ENCODE measurements around the gene SRRM5.
A peak's percentile ranks its signal among the peaks of the same experiment; 100 is the strongest.

The SRRM5 gene

GRCh38 chr19:43605875-43606568 is 5.9 kb upstream of the SRRM5 start:
- DNase-seq, result no peak
- no peak overlapping the region for H4K8ac ChIP-seq (ENCODE audit: low read depth, low read length)
- no peak overlapping the region for H3K23ac ChIP-seq (ENCODE audit: low read length)
- H3K18ac ChIP-seq (ENCODE audit: low read length), result no peak overlapping the region
- no peaks in the 10 kb centered on the region for H3K4me1 ChIP-seq (ENCODE audit: control insufficient read depth, low read depth, low read length)
- no peak overlapping the region for H4K5ac ChIP-seq (ENCODE audit: low read length)
- no peak overlapping the region for H3K56ac ChIP-seq (ENCODE audit: low read length)
- no peak overlapping the region for H2BK5ac ChIP-seq (ENCODE audit: low read length)
- no peaks in the 10 kb centered on the region for H3K36me3 ChIP-seq (ENCODE audit: control insufficient read depth, insufficient read depth, low read length)
- H2AK5ac ChIP-seq (ENCODE audit: low read length), result no peak overlapping the region
- no peaks in the 10 kb centered on the region for H3K79me2 ChIP-seq (ENCODE audit: control insufficient read depth, insufficient read depth, low read length)
- no peak overlapping the region for H3K4me3 ChIP-seq (ENCODE audit: low read length)
- no peak overlapping the region for H3K4me2 ChIP-seq (ENCODE audit: low read length)
- no peak overlapping the region for H3K9ac ChIP-seq (ENCODE audit: low read length)
- no peak overlapping the region for H2BK15ac ChIP-seq (replicated peaks; ENCODE audit: low read depth)
- no peak overlapping the region for H3K27ac ChIP-seq (ENCODE audit: low read depth, low read length)
- no peaks in the 10 kb centered on the region for H3K27me3 ChIP-seq (ENCODE audit: insufficient read depth, low read length, poor library complexity)
- H2BK120ac ChIP-seq (ENCODE audit: low read depth, low read length), result no peak overlapping the region
- H3K79me1 ChIP-seq (ENCODE audit: low read length), result no peaks in the 10 kb centered on the region
- whole genome bisulfite sequencing (ENCODE audit: extremely low coverage, insufficient coverage, low lambda C conversion rate), result no CpG with 5 or more reads among the region's 7 CpGs
- H3K4ac ChIP-seq (ENCODE audit: low read depth, low read length), result no peak overlapping the region

GRCh38 chr19:43606569-43607229 is 5.2 kb upstream of the SRRM5 start:
- H3K23ac ChIP-seq (ENCODE audit: low read length), result no peak overlapping the region

GRCh38 chr19:43607238-43608205 is 4.4 kb upstream of the SRRM5 start:
- WGBS (ENCODE audit: extremely low coverage, insufficient coverage, low lambda C conversion rate), result no CpG with 5 or more reads among the region's 28 CpGs
- H2BK5ac ChIP-seq (ENCODE audit: low read length), result no peak overlapping the region
- H3K4me3 ChIP-seq (ENCODE audit: low read length), result no peak overlapping the region
- no peak overlapping the region for H3K23ac ChIP-seq (ENCODE audit: low read length)
- no peaks in the 10 kb centered on the region for H3K79me1 ChIP-seq (ENCODE audit: low read length)
- H2BK120ac ChIP-seq (ENCODE audit: low read depth, low read length), result no peak overlapping the region
- H3K9ac ChIP-seq (ENCODE audit: low read length), result no peak overlapping the region
- no peaks in the 10 kb centered on the region for H3K4me1 ChIP-seq (ENCODE audit: control insufficient read depth, low read depth, low read length)
- no peak overlapping the region for H3K4ac ChIP-seq (ENCODE audit: low read depth, low read length)
- no peak for DNase-seq
- no peak overlapping the region for H4K8ac ChIP-seq (ENCODE audit: low read depth, low read length)
- H3K27me3 ChIP-seq (ENCODE audit: insufficient read depth, low read length, poor library complexity), result no peaks in the 10 kb centered on the region
- H4K5ac ChIP-seq (ENCODE audit: low read length), result no peak overlapping the region
- H3K18ac ChIP-seq (ENCODE audit: low read length), result no peak overlapping the region
- no peaks in the 10 kb centered on the region for H3K36me3 ChIP-seq (ENCODE audit: control insufficient read depth, insufficient read depth, low read length)
- no peak overlapping the region for H3K4me2 ChIP-seq (ENCODE audit: low read length)
- H3K79me2 ChIP-seq (ENCODE audit: control insufficient read depth, insufficient read depth, low read length), result no peaks in the 10 kb centered on the region
- H2AK5ac ChIP-seq (ENCODE audit: low read length), result no peak overlapping the region
- H3K56ac ChIP-seq (ENCODE audit: low read length), result no peak overlapping the region
- no peak overlapping the region for H3K27ac ChIP-seq (ENCODE audit: low read depth, low read length)
- no peak overlapping the region for H2BK15ac ChIP-seq (replicated peaks; ENCODE audit: low read depth)

More at GRCh38 chr19:43606569-43607229, 5.2 kb upstream of the SRRM5 start:
- H3K4me3 ChIP-seq (ENCODE audit: low read length), result no peak overlapping the region
- no peak overlapping the region for H2BK15ac ChIP-seq (replicated peaks; ENCODE audit: low read depth)
- no peak overlapping the region for H3K18ac ChIP-seq (ENCODE audit: low read length)
- H3K56ac ChIP-seq (ENCODE audit: low read length), result no peak overlapping the region
- no peak overlapping the region for H4K5ac ChIP-seq (ENCODE audit: low read length)
- no peak overlapping the region for H3K9ac ChIP-seq (ENCODE audit: low read length)
- H3K4me1 ChIP-seq (ENCODE audit: control insufficient read depth, low read depth, low read length), result no peaks in the 10 kb centered on the region
- H2AK5ac ChIP-seq (ENCODE audit: low read length), result no peak overlapping the region
- no peak overlapping the region for H3K4me2 ChIP-seq (ENCODE audit: low read length)
- H3K79me1 ChIP-seq (ENCODE audit: low read length), result no peaks in the 10 kb centered on the region
- H3K79me2 ChIP-seq (ENCODE audit: control insufficient read depth, insufficient read depth, low read length), result no peaks in the 10 kb centered on the region
- H3K27me3 ChIP-seq (ENCODE audit: insufficient read depth, low read length, poor library complexity), result no peaks in the 10 kb centered on the region
- H3K27ac ChIP-seq (ENCODE audit: low read depth, low read length), result no peak overlapping the region
- no CpG with 5 or more reads among the region's 7 CpGs for WGBS (ENCODE audit: extremely low coverage, insufficient coverage, low lambda C conversion rate)
- H4K8ac ChIP-seq (ENCODE audit: low read depth, low read length), result no peak overlapping the region
- H2BK120ac ChIP-seq (ENCODE audit: low read depth, low read length), result no peak overlapping the region
- H3K4ac ChIP-seq (ENCODE audit: low read depth, low read length), result no peak overlapping the region
- H3K36me3 ChIP-seq (ENCODE audit: control insufficient read depth, insufficient read depth, low read length), result no peaks in the 10 kb centered on the region
- no peak overlapping the region for H2BK5ac ChIP-seq (ENCODE audit: low read length)
- DNase-seq, result no peak

- Histone ChIP-seq H3K27ac (ENCODE audit: low read depth, low read length) (no peak overlapping the region), H2BK15ac (replicated peaks; ENCODE audit: low read depth) (no peak overlapping the region), H4K8ac (ENCODE audit: low read depth, low read length) (no peak overlapping the region), H3K56ac (ENCODE audit: low read length) (no peak overlapping the region), H4K5ac (ENCODE audit: low read length) (no peak overlapping the region), H3K9ac (ENCODE audit: low read length) (no peak overlapping the region), H2BK120ac (ENCODE audit: low read depth, low read length) (no peak overlapping the region), H3K36me3 (ENCODE audit: control insufficient read depth, insufficient read depth, low read length) (no peaks in the 10 kb centered on the region), H3K27me3 (ENCODE audit: insufficient read depth, low read length, poor library complexity) (no peaks in the 10 kb centered on the region), H2AK5ac (ENCODE audit: low read length) (no peak overlapping the region), H3K4me1 (ENCODE audit: control insufficient read depth, low read depth, low read length) (no peaks in the 10 kb centered on the region), H3K4me3 (ENCODE audit: low read length) (no peak overlapping the region), H3K79me2 (ENCODE audit: control insufficient read depth, insufficient read depth, low read length) (no peaks in the 10 kb centered on the region), H3K18ac (ENCODE audit: low read length) (no peak overlapping the region), H2BK5ac (ENCODE audit: low read length) (no peak overlapping the region), H3K79me1 (ENCODE audit: low read length) (no peaks in the 10 kb centered on the region), H3K4me2 (ENCODE audit: low read length) (no peak overlapping the region), H3K4ac (ENCODE audit: low read depth, low read length) (no peak overlapping the region), H3K23ac (ENCODE audit: low read length) (no peak overlapping the region)
- no peak for DNase-seq
- WGBS (ENCODE audit: extremely low coverage, insufficient coverage, low lambda C conversion rate), result no CpG with 5 or more reads among the region's 7 CpGs
These were observed 2.0 kb upstream of the SRRM5 start for GRCh38 chr19:43609872-43610271.

DNA sequence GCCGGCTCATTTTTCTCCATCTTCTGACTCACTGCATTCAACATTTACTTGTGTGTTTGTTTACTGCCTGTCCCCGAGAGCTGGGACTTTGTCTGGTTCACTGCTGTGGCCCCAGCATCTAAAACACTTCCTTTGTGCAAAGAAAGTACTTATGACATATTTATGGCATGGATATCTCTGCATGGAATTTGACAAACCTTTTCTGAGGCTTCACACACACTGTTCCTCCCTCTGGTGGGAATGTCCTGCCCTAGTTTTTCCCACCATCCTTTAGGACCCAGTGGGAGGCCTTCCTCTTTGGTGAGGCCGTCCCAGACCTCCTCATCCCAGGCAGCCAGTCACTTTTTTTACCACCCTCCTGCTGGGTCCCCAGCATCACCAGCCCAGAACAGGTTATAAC is 1.4 kb upstream of the SRRM5 start:
- Histone ChIP-seq H3K27ac (ENCODE audit: low read depth, low read length) (peak overlapping the region; percentile 37), H3K36me3 (ENCODE audit: control insufficient read depth, insufficient read depth, low read length) (no peaks in the 10 kb centered on the region), H3K79me2 (ENCODE audit: control insufficient read depth, insufficient read depth, low read length) (no peaks in the 10 kb centered on the region), H3K23ac (ENCODE audit: low read length) (no peak overlapping the region), H3K56ac (ENCODE audit: low read length) (no peak overlapping the region), H3K18ac (ENCODE audit: low read length) (no peak overlapping the region), H3K4ac (ENCODE audit: low read depth, low read length) (no peak overlapping the region), H2BK120ac (ENCODE audit: low read depth, low read length) (no peak overlapping the region), H3K9ac (ENCODE audit: low read length) (no peak overlapping the region), H4K8ac (ENCODE audit: low read depth, low read length) (no peak overlapping the region), H2AK5ac (ENCODE audit: low read length) (no peak overlapping the region), H3K4me1 (ENCODE audit: control insufficient read depth, low read depth, low read length) (no peaks in the 10 kb centered on the region), H3K27me3 (ENCODE audit: insufficient read depth, low read length, poor library complexity) (no peaks in the 10 kb centered on the region), H2BK15ac (replicated peaks; ENCODE audit: low read depth) (no peak overlapping the region), H3K79me1 (ENCODE audit: low read length) (peaks cover 1% of the 10 kb centered on the region), H2BK5ac (ENCODE audit: low read length) (no peak overlapping the region), H3K4me3 (ENCODE audit: low read length) (no peak overlapping the region), H3K4me2 (ENCODE audit: low read length) (no peak overlapping the region), H4K5ac (ENCODE audit: low read length) (no peak overlapping the region)
- DNase-seq, result peak; percentile 57
- WGBS (ENCODE audit: extremely low coverage, insufficient coverage, low lambda C conversion rate), result no CpG with 5 or more reads among the region's 3 CpGs

Measured in mesendoderm (in vitro differentiated cells).